ACHN (cell line): ENCODE measurements around the gene ABLIM2.

Experiments used
- DNase-seq: peaks from one replicate; pipeline ENCODE4 v3.0.0-alpha.2; 2015
- in situ Hi-C: cut with HindIII; loops from 2 replicates; pipeline ENCODE4 v1.10.0; 2017; ENCODE audit warnings: low sequenced_read_pairs, low pct_ligation_motif_present, low pct_unique_long_range_greater_than_20kb

Gene ABLIM2

GRCh38 chr4:8071766-8072165, 86.8 kb downstream of the ABLIM2 start:
- DNase-seq, result no peak
- in situ Hi-C loops, result no loop called here

GRCh38 chr4:8070736-8071718, 87.6 kb downstream of the ABLIM2 start:
- no peak for DNase-seq
- in situ Hi-C loops, result no loop called here

- DNase-seq, result no peak
- in situ Hi-C loops, result no loop called here
These were observed 89.4 kb downstream of the ABLIM2 start for GRCh38 chr4:8069102-8069752.

GRCh38 chr4:8067945-8068896, 90.4 kb downstream of the ABLIM2 start:
- DNase-seq, result no peak
- in situ Hi-C loops, result no loop called here

GRCh38 chr4:8067274-8067936, 91.2 kb downstream of the ABLIM2 start:
- no peak for DNase-seq
- in situ Hi-C loops, result no loop called here

- in situ Hi-C loops, result no loop called here
- DNase-seq, result no peak
These were observed 92.2 kb downstream of the ABLIM2 start for GRCh38 chr4:8066336-8066931.

GRCh38 chr4:8063974-8064563, 94.5 kb downstream of the ABLIM2 start:
- in situ Hi-C loops, result no loop called here
- no peak for DNase-seq

GRCh38 chr4:8061573-8061972, 97.0 kb downstream of the ABLIM2 start:
- in situ Hi-C loops, result no loop called here
- DNase-seq, result no peak

- in situ Hi-C loops, result no loop called here
- DNase-seq, result no peak
These were observed 97.5 kb downstream of the ABLIM2 start for GRCh38 chr4:8061145-8061544.

- no peak for DNase-seq
- in situ Hi-C loops, result no loop called here
These were observed 98.0 kb downstream of the ABLIM2 start for GRCh38 chr4:8060632-8061031.

GRCh38 chr4:8058031-8058479, 100.6 kb downstream of the ABLIM2 start:
- in situ Hi-C loops, result no loop called here
- no peak for DNase-seq

GRCh38 chr4:8055206-8055605, 103.4 kb downstream of the ABLIM2 start:
- in situ Hi-C loops, result no loop called here
- DNase-seq, result no peak

GRCh38 chr4:8053688-8054449, 104.7 kb downstream of the ABLIM2 start:
- DNase-seq, result no peak
- in situ Hi-C loops, result no loop called here

GRCh38 chr4:8052160-8052691, 106.4 kb downstream of the ABLIM2 start:
- in situ Hi-C loops, result no loop called here
- DNase-seq, result no peak

GRCh38 chr4:8051644-8052043, 107.0 kb downstream of the ABLIM2 start:
- in situ Hi-C loops, result no loop called here
- no peak for DNase-seq

GRCh38 chr4:8050555-8051206, 107.9 kb downstream of the ABLIM2 start:
- in situ Hi-C loops, result no loop called here
- DNase-seq, result no peak
